ENCODE results near the gene IL34. TPM values are rescaled to one million over a fixed set of nuclear protein-coding genes. Genes with fewer than 3 reads are reported as not detected.

IL34 gene
- total RNA-seq, 1 experiment from 2014 or later = 9.1 TPM

GRCh38 chr16:70676675-70677498 is 30.5 kb downstream of the IL34 start:
- DNase-seq (ENCODE audit: low spot score) = no peak

- no peak for DNase-seq (ENCODE audit: low spot score)
Measured at GRCh38 chr16:70677499-70678120, 31.3 kb downstream of the IL34 start.

DNA sequence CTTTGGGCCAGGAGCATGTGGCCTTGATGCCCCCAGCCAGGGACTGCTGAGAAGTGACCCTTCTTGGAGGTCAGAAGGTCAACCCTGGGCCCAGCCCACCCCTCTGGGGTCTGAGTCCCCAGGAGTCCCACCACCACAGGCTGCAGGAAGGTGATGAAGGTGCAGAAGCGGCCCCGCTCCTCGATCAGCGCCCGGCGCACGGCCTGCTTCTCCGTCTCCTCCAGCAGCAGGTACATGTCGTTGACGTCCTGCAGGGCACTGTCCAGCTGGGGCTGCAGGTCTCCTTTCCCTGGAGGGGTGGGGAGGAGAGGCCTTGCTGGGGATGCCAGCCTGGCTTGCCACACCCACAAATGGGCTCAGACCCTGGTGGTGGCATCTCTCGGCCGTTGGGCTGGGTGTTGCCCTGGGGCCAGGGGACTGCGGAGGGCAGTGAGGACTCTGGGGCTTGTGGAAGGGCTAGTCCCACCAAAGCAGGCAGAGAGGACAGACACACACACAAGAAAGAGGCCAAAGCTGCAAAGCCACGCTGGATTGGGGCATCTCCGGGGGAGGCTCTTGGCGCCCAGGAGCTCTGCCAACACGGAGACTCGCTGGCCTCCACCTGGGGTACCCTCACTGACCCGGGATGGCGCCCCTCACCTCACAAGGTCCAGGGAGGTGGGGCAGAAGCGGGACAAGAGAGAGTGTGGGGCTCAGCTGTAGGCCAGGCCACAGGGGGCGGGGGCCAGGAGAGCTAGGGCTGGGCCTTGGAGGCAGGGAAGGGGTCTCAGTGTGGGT is 31.9 kb downstream of the IL34 start:
- no peak for DNase-seq (ENCODE audit: low spot score)

GRCh38 chr16:70678898-70679670 is 32.7 kb downstream of the IL34 start:
- DNase-seq (ENCODE audit: low spot score) = no peak

GRCh38 chr16:70679671-70680494 is 33.5 kb downstream of the IL34 start:
- no peak for DNase-seq (ENCODE audit: low spot score)

DNA sequence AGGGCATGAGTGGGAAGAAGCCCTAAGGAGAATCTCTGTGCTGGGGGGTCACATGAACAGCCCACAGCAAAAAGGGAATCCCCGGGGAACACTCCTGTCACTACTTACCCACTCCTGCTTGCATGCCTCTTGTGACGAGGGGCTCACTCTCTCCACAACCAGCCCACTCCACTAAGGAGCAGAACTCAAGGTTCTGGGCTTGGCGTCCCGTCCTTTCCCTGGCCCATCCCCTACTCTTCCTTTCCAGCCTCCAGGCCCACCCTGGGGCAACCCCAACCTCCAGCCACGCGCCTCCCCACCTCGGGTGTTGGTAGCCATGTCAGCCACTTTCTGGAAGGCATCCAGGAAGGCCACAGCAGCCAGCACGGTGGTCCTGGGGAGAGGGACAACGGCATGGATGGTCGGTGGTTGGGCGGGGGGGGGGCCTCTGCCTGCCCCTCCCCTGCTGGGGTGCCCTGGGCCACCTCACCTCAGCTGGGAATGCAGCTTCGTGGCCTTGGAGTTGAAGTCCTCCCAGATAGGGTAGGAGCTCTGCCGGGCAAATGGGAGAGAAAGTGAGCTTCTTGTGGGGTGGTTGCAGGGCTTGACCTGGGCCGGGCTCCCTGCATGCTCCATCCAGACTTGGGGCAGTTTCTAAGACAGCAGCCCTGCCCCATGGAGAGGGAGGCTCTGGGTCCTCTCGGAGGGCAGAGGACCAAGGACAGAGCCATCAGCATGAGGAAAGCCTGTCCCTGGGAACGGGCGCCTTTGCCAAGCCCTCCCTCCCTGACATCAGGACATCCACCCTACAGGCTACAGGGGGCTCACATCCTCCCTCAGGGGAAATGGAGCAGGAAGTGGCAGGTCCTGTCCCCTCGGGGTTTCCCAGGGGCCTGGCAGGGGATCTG is 34.4 kb downstream of the IL34 start:
- no peak for DNase-seq (ENCODE audit: low spot score)

GRCh38 chr16:70681382-70682238 is 35.3 kb downstream of the IL34 start:
- no peak for DNase-seq (ENCODE audit: low spot score)

DNA sequence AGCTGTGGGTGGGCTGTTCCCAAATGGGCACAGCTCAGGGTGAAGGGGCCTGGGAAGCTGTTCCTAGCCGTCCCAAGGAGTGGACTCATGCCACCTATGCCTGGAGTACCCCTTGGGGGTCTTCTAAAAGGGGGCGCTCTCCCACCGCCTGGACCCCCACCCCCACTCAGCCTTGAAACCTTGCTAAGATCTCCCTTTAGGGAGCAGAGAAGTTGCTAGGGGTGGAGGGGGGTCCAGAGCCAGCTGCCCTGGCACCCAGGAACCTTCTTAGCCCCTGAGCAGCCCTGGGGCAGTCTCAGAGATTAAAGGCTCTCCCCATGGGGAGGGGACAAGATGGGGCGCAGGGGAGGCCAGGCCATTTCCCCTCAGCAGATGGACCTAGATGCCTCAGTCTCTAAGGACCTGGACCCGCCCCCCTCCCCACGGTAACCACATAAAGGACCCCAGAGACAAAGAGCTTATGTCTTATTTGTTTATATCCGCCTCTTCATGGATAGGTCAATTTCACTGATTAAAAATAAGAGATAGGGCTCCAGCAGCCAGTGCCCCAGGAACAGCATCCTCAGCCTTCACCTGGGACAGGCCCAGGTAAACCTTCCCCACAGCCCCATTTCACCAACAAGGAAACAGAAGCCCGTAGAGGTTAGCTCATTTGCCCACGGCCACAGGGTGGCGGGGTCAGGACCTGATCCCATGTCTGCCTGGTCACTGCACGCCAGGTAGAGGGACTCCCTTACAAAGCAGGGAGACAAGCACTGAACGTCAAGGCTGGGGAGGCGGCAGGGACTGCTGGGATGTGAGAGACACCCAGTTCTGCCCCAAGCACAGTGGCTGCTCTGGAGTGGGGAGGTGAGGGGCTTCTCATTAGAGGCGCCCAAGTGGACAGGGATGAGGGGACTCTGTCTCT is 36.1 kb downstream of the IL34 start:
- no peak for DNase-seq (ENCODE audit: low spot score)

DNA sequence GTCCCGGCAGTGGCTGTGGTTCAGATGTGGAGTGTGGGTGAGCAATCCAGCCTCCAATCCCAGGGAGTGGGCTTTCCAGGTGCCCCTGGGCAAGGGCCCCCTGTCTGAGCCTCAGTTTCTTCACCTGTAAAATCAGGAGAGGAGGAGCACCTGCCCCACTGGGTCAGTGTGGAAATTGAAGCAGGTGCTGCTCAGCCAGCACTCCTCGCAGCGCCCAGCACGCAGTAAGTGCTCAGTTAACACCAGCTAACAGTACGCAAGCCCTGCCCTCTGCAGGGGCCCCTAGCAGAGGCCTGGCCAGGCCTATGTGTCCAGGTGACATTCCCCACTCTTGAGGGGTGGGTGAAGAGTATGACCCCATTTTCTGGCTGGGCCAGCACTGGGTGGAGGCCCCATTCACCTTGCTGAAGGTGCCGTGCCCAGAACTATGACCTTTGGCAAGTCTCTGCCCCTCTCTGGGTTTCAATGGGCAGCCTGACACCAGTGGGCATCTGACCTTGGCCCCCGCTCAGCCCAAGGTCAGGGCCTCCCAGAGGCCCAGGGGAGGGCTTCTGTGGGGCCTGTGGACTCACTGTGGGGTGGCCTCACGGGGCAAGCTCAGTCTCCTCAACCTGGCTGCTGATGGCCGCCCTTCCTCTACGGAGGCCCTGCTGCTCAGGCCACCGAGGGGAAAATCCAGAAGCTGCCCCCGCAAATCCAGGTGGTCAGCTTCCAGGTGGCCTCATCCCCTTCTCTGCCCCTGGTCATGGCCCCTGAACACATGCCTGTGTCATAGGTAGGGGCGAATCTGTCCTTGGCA is 37.0 kb downstream of the IL34 start:
- no peak for DNase-seq (ENCODE audit: low spot score)

DNA sequence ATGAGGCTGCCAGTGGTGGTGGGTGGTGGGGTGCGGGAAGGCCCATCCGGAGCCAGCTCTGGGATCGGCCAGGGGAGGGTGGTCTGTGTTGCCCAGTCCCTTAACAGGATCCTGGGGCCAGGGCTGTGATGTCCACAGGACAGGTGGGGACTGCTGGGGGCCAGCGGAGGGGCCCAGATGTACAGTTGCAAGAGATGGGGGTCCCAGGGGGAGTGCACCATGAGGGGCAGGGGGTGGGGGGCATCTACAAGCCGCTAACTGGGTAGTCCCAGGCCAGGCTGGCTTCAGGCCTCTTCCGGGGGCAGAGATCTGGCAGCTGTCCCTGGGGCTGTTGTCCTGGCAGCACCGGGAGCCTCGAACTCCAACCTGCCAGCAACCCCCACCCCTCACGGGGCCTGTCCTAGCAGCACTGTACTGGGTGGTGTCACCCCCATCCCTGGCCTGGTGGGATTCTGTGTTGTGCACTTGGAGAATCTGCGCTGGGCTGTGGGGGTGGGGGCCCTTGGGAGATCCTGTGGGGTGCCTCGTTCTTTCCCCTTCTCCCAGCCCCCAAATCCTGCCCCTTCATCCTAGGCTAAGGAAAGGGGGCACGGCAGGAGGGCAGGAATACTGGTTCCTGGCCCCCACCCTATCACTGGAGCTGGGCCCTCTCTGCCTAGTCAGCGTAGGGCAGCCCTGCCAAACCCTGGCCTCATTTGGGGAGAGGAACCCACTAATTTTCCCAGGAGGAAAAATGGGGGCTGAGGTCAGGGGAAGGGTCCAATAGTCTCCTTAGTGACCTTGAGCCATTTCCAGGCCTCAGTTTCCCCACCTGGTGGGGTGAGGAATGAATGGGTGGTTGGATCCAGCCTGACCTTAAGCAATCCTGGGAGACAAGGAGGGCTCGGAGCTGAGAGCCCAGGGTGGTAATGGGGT is 38.0 kb downstream of the IL34 start:
- no peak for DNase-seq (ENCODE audit: low spot score)

- DNase-seq (ENCODE audit: low spot score) = peak; percentile 31
Measured at GRCh38 chr16:70685061-70685937, 38.9 kb downstream of the IL34 start.

GRCh38 chr16:70685938-70686375 is 39.6 kb downstream of the IL34 start, which contains the start of gene MTSS2:
Gene MTSS2, minus strand, starts transcription at chr16:70686053. Its CDS starts 262 bp downstream, at chr16:70685791.
- DNase-seq (ENCODE audit: low spot score) = peak; percentile 74

- no peak for DNase-seq (ENCODE audit: low spot score)
Measured at GRCh38 chr16:70686376-70687101, 40.2 kb downstream of the IL34 start.

DNA sequence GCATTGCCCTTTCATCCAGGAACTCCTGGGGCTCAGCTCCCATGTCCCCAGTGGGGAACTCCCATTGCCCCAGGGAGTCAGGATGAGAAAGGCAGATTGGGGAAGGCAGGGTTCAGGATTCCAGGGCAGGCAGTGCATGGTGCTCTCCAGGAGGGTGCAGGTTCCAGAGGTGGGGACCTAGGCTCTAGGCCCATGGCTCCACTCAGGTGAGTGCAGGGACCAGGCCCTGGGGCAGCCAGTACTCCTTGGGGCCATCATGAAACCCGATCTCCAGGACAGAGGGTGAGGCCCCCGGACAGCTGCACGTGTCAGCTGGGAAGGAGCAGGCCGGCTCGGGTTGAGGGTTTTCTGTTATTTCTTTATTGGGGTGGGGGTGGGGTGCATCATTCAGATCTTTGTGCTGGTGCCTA is 40.7 kb downstream of the IL34 start:
- no peak for DNase-seq (ENCODE audit: low spot score)

Measured in HT-29 (cell line).